Neutrophil (primary cell): ENCODE data around the gene ZBTB18.

Experiments used
- H3K27ac ChIP-seq: fragments of 200-600 bp; sonication (generic); 2 replicates; pipeline ENCODE4 v1.5.1; 2016; ENCODE audit warnings: mild to moderate bottlenecking, moderate library complexity
- H3K27me3 ChIP-seq: fragments of 200-600 bp; sonication (generic); 2 replicates; pipeline ENCODE4 v1.6.0; 2016; ENCODE audit warnings: mild to moderate bottlenecking
- H3K36me3 ChIP-seq: fragments of 200-600 bp; sonication (generic); 2 replicates; pipeline ENCODE4 v1.5.1; 2017
- H3K4me1 ChIP-seq, 2 experiments: fragments of 200-600 bp in 1 of 2; sonication (generic) in 1 of 2; 1 replicate in 1 of 2; 2 replicates in 1 of 2; pipeline versions ENCODE4 v1.5.1 to v1.6.1; 2013 to 2016; ENCODE audit warnings: low read depth in 1 of 2, low read length in 1 of 2, mild to moderate bottlenecking in 1 of 2, moderate library complexity in 1 of 2; ENCODE audit not compliant: control insufficient read depth in 1 of 2, insufficient read depth in 1 of 2
- H3K4me3 ChIP-seq, 2 experiments: fragments of 200-600 bp in 1 of 2; sonication (generic) in 1 of 2; 1 replicate in 1 of 2; 2 replicates in 1 of 2; pipeline ENCODE4 v1.5.1; 2013 to 2016; ENCODE audit warnings: low read depth in 1 of 2, low read length in 1 of 2, mild to moderate bottlenecking in 1 of 2, moderate library complexity in 1 of 2
- H3K9me3 ChIP-seq: fragments of 200-600 bp; sonication (generic); 2 replicates; pipeline ENCODE4 v1.5.1; 2016
- CTCF ChIP-seq: fragments of 200-600 bp; sonication (generic); IDR thresholded peaks from 2 replicates; pipeline ENCODE4 v1.5.1; 2016; ENCODE audit warnings: antibody characterized with exemption

Gene ZBTB18

GRCh38 chr1:244057474-244058385 is 6.6 kb downstream of the ZBTB18 start:
- no peak for TF ChIP-seq CTCF
- Histone ChIP-seq H3K9me3 (no peaks in the 10 kb centered on the region), H3K4me1 (peaks cover 11 to 12% of the 10 kb centered on the region in 2 experiments), H3K4me3 (no peak overlapping the region), H3K27ac (peak overlapping the region; percentile 5), H3K27me3 (no peaks in the 10 kb centered on the region), H3K36me3 (peaks cover 46% of the 10 kb centered on the region)

- H3K27me3 ChIP-seq: no peaks in the 10 kb centered on the region
- H3K9me3 ChIP-seq: no peaks in the 10 kb centered on the region
- peaks cover 30% of the 10 kb centered on the region for H3K36me3 ChIP-seq
- no peak overlapping the region for H3K27ac ChIP-seq
- no peaks in the 10 kb centered on the region for H3K4me1 ChIP-seq
- H3K4me3 ChIP-seq: no peak overlapping the region
- no peak for TF ChIP-seq CTCF
Observed at GRCh38 chr1:244060117-244060516, 9.0 kb downstream of the ZBTB18 start.

GRCh38 chr1:244060686-244061085 is 9.6 kb downstream of the ZBTB18 start:
- no peaks in the 10 kb centered on the region for H3K9me3 ChIP-seq
- no peak for TF ChIP-seq CTCF
- peaks cover 24% of the 10 kb centered on the region for H3K36me3 ChIP-seq
- H3K4me3 ChIP-seq: no peak overlapping the region
- no peak overlapping the region for H3K27ac ChIP-seq
- H3K27me3 ChIP-seq: no peaks in the 10 kb centered on the region
- H3K4me1 ChIP-seq: no peaks in the 10 kb centered on the region

- TF ChIP-seq CTCF: no peak
- no peaks in the 10 kb centered on the region for H3K4me1 ChIP-seq
Observed at GRCh38 chr1:244062156-244062725, 11.2 kb downstream of the ZBTB18 start.

GRCh38 chr1:244063498-244063897 is 12.4 kb downstream of the ZBTB18 start:
- Histone ChIP-seq H3K4me1 (no peaks in the 10 kb centered on the region), H3K27ac (no peak overlapping the region), H3K9me3 (no peaks in the 10 kb centered on the region), H3K36me3 (no peaks in the 10 kb centered on the region), H3K27me3 (no peaks in the 10 kb centered on the region), H3K4me3 (no peak overlapping the region)
- TF ChIP-seq CTCF: no peak

More at GRCh38 chr1:244062156-244062725, 11.2 kb downstream of the ZBTB18 start:
- Histone ChIP-seq H3K9me3 (no peaks in the 10 kb centered on the region), H3K27ac (no peak overlapping the region), H3K36me3 (peaks cover 9% of the 10 kb centered on the region), H3K27me3 (no peaks in the 10 kb centered on the region), H3K4me3 (no peak overlapping the region)
